Loucy (cell line): Measurements from ENCODE around the gene C1orf35.
"Not testable (repeated sequence)": the region's sequence is repeated elsewhere in the genome, so short reads cannot be mapped to it uniquely, and the experiment has no call there.

Source experiments
- H2AFZ ChIP-seq: fragments of 200-600 bp; sonication (generic); 2 replicates; pipeline ENCODE4 v1.6.0; 2016; ENCODE audit warnings: antibody characterized with exemption, mild to moderate bottlenecking, low read length, moderate library complexity
- H3F3A ChIP-seq: fragments of 200-600 bp; 2 replicates; pipeline ENCODE4 v1.6.0; 2016; ENCODE audit warnings: antibody characterized with exemption, low read depth, mild to moderate bottlenecking
- H3K27me3 ChIP-seq: fragments of 200-600 bp; sonication (generic); 2 replicates; pipeline ENCODE4 v1.6.1; 2014; ENCODE audit warnings: low read length, mild to moderate bottlenecking; ENCODE audit not compliant: insufficient read depth, poor library complexity, severe bottlenecking
- H3K36me3 ChIP-seq: fragments of 200-600 bp; sonication (generic); 2 replicates; pipeline ENCODE4 v1.6.1; 2016; ENCODE audit warnings: low read length; ENCODE audit not compliant: insufficient read depth
- H3K4me1 ChIP-seq: fragments of 200-600 bp; sonication (generic); 2 replicates; pipeline ENCODE4 v1.5.1; 2014; ENCODE audit warnings: low read length, mild to moderate bottlenecking; ENCODE audit not compliant: insufficient read depth, poor library complexity, severe bottlenecking
- H3K4me2 ChIP-seq: fragments of 200-600 bp; sonication (generic); 2 replicates; pipeline ENCODE4 v1.6.0; 2014; ENCODE audit warnings: antibody characterized with exemption, low read length, low read depth, mild to moderate bottlenecking; ENCODE audit not compliant: poor library complexity, severe bottlenecking
- H3K4me3 ChIP-seq: fragments of 200-600 bp; sonication (generic); 2 replicates; pipeline ENCODE4 v1.5.1; 2014; ENCODE audit warnings: low read length, mild to moderate bottlenecking, mixed read lengths; ENCODE audit not compliant: poor library complexity, severe bottlenecking
- H3K79me2 ChIP-seq: fragments of 200-600 bp; sonication (generic); 2 replicates; pipeline ENCODE4 v1.6.1; 2014; ENCODE audit warnings: low read length; ENCODE audit not compliant: insufficient read depth
- H3K9ac ChIP-seq: fragments of 200-600 bp; sonication (generic); 2 replicates; pipeline ENCODE4 v1.6.0; 2014; ENCODE audit warnings: mild to moderate bottlenecking, low read depth, low read length, moderate library complexity; ENCODE audit not compliant: poor library complexity, severe bottlenecking
- H3K9me2 ChIP-seq: fragments of 200-600 bp; sonication (generic); replicated peaks from 2 replicates; pipeline ENCODE4 v1.6.1; 2016; ENCODE audit warnings: low read depth, low read length, mixed read lengths
- H3K9me3 ChIP-seq: fragments of 200-600 bp; sonication (generic); 2 replicates; pipeline ENCODE4 v1.6.1; 2014; ENCODE audit warnings: mild to moderate bottlenecking, antibody characterized with exemption, low read length, low read depth; ENCODE audit not compliant: insufficient read depth
- H4K20me1 ChIP-seq: fragments of 200-600 bp; sonication (generic); 2 replicates; pipeline ENCODE4 v1.6.0; 2014; ENCODE audit warnings: antibody characterized with exemption, low read length, mild to moderate bottlenecking; ENCODE audit not compliant: insufficient read depth, poor library complexity, severe bottlenecking
- CTCF ChIP-seq: fragments of 200-600 bp; sonication (generic); conservative IDR thresholded peaks from 2 replicates; pipeline ENCODE4 v1.5.1; 2014; ENCODE audit warnings: mild to moderate bottlenecking, antibody characterized with exemption, low read length
- EZH2phosphoT487 ChIP-seq: fragments of 200-600 bp; IDR thresholded peaks from 2 replicates; pipeline ENCODE4 v1.6.1; 2018; ENCODE audit warnings: antibody characterized with exemption, mild to moderate bottlenecking, moderate library complexity, borderline replicate concordance

C1orf35 gene

DNA sequence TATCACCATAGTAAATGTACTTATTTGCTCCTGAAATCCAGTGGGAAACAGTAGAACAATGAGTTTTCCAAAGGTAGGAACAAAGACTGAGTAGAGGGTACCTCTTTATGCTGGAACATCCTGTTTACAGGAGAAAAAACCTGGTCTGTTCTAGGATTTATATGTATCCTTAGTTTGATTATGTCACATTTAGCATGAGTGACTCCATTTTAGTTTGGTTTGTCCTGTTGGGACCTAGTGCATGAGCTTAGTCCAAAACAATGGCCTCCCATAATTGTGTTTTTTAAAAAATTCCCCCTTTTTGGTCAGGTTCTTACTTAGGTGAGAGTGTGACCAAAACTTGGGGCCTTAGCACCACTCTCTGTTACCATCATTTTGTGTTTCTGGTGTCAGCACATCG is 9.5 kb upstream of the C1orf35 start:
- H3K9ac ChIP-seq, result no peak overlapping the region
- H3K9me3 ChIP-seq, result no peaks in the 10 kb centered on the region
- H3K4me1 ChIP-seq, result peaks cover 16% of the 10 kb centered on the region
- H4K20me1 ChIP-seq, result peaks cover 4% of the 10 kb centered on the region
- H2AFZ ChIP-seq, result no peak overlapping the region
- TF ChIP-seq EZH2phosphoT487, result no peak
- TF ChIP-seq CTCF, result no peak
- H3K36me3 ChIP-seq, result no peaks in the 10 kb centered on the region
- no peaks in the 10 kb centered on the region for H3K27me3 ChIP-seq
- H3F3A ChIP-seq, result no peaks in the 10 kb centered on the region
- no peak overlapping the region for H3K4me3 ChIP-seq
- H3K9me2 ChIP-seq, result no peaks in the 10 kb centered on the region
- H3K4me2 ChIP-seq, result no peak overlapping the region
- H3K79me2 ChIP-seq, result peaks cover 15% of the 10 kb centered on the region

DNA sequence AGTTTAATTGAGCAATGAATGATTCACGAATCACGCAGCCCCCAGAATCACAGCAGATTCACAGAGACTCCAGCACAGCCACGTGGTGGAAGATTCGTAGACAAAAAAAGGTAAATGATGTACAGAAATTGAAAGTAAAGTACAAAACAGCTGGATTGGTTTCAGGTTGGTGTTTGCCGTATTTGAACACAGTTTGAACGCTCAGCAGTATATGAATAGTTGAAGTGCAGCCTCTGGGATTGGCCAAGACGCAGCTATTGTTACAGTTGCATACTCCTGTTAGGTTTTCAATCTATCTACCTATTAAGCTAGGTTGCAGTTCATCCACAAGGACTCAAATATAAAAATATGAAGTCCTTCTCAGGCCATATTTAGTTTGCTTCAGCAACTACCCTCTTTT is 9.0 kb upstream of the C1orf35 start:
- Histone ChIP-seq H3F3A (no peaks in the 10 kb centered on the region), H3K4me3 (no peak overlapping the region), H3K79me2 (peaks cover 20% of the 10 kb centered on the region), H3K9me3 (no peaks in the 10 kb centered on the region), H4K20me1 (peaks cover 4% of the 10 kb centered on the region), H3K4me2 (no peak overlapping the region), H3K36me3 (no peaks in the 10 kb centered on the region), H3K27me3 (no peaks in the 10 kb centered on the region), H3K9me2 (no peaks in the 10 kb centered on the region), H2AFZ (no peak overlapping the region), H3K4me1 (peaks cover 16% of the 10 kb centered on the region), H3K9ac (no peak overlapping the region)
- TF ChIP-seq CTCF (no peak), EZH2phosphoT487 (no peak)

- not testable (repeated sequence) for H3K36me3 ChIP-seq, H4K20me1 ChIP-seq, H3K9me2 ChIP-seq, H3F3A ChIP-seq, H3K4me2 ChIP-seq, H3K9me3 ChIP-seq, H3K9ac ChIP-seq, H3K27me3 ChIP-seq, H3K4me3 ChIP-seq, H2AFZ ChIP-seq
- H3K79me2 ChIP-seq, result peaks cover 20% of the 10 kb centered on the region
- H3K4me1 ChIP-seq, result peaks cover 16% of the 10 kb centered on the region
These were observed 8.2 kb upstream of the C1orf35 start for GRCh38 chr1:228111315-228111714.

GRCh38 chr1:228110556-228110955 is 7.4 kb upstream of the C1orf35 start:
- peak overlapping the region; percentile 86 for H3K4me2 ChIP-seq

More at GRCh38 chr1:228110556-228110955, 7.4 kb upstream of the C1orf35 start:
- no peak for TF ChIP-seq CTCF
- no peak for TF ChIP-seq EZH2phosphoT487
- Histone ChIP-seq H4K20me1 (peaks cover 4% of the 10 kb centered on the region), H2AFZ (no peak overlapping the region), H3K4me1 (peaks cover 16% of the 10 kb centered on the region), H3K9me2 (no peaks in the 10 kb centered on the region), H3K36me3 (no peaks in the 10 kb centered on the region; the same call in 1 of the 2 replicates), H3K79me2 (peaks cover 20% of the 10 kb centered on the region), H3K4me3 (no peak overlapping the region), H3K27me3 (no peaks in the 10 kb centered on the region), H3K9me3 (no peaks in the 10 kb centered on the region), H3F3A (no peaks in the 10 kb centered on the region), H3K9ac (no peak overlapping the region)
